Neutrophil (primary cell): ENCODE results near the gene ZNF277.
"Not testable (repeated sequence)": the region's sequence is repeated elsewhere in the genome, so short reads cannot be mapped to it uniquely, and the experiment has no call there.

Experiments used
- H3K27ac ChIP-seq: fragments of 200-600 bp; sonication (generic); 2 replicates; pipeline ENCODE4 v1.5.1; 2016; ENCODE audit warnings: mild to moderate bottlenecking, moderate library complexity
- H3K27me3 ChIP-seq: fragments of 200-600 bp; sonication (generic); 2 replicates; pipeline ENCODE4 v1.6.0; 2016; ENCODE audit warnings: mild to moderate bottlenecking
- H3K36me3 ChIP-seq: fragments of 200-600 bp; sonication (generic); 2 replicates; pipeline ENCODE4 v1.5.1; 2017
- H3K4me1 ChIP-seq, 2 experiments: fragments of 200-600 bp in 1 of 2; sonication (generic) in 1 of 2; 1 replicate in 1 of 2; 2 replicates in 1 of 2; pipeline versions ENCODE4 v1.5.1 to v1.6.1; 2013 to 2016; ENCODE audit warnings: low read depth in 1 of 2, low read length in 1 of 2, mild to moderate bottlenecking in 1 of 2, moderate library complexity in 1 of 2; ENCODE audit not compliant: control insufficient read depth in 1 of 2, insufficient read depth in 1 of 2
- H3K4me3 ChIP-seq, 2 experiments: fragments of 200-600 bp in 1 of 2; sonication (generic) in 1 of 2; 1 replicate in 1 of 2; 2 replicates in 1 of 2; pipeline ENCODE4 v1.5.1; 2013 to 2016; ENCODE audit warnings: low read depth in 1 of 2, low read length in 1 of 2, mild to moderate bottlenecking in 1 of 2, moderate library complexity in 1 of 2
- H3K9me3 ChIP-seq: fragments of 200-600 bp; sonication (generic); 2 replicates; pipeline ENCODE4 v1.5.1; 2016
- CTCF ChIP-seq: fragments of 200-600 bp; sonication (generic); IDR thresholded peaks from 2 replicates; pipeline ENCODE4 v1.5.1; 2016; ENCODE audit warnings: antibody characterized with exemption

The ZNF277 gene

GRCh38 chr7:112300831-112301407, 94.4 kb downstream of the ZNF277 start:
- no peaks in the 10 kb centered on the region for H3K4me1 ChIP-seq
- no peak overlapping the region for H3K4me3 ChIP-seq
- no peaks in the 10 kb centered on the region for H3K9me3 ChIP-seq
- no peak for TF ChIP-seq CTCF
- no peaks in the 10 kb centered on the region for H3K27me3 ChIP-seq
- no peaks in the 10 kb centered on the region for H3K36me3 ChIP-seq
- no peak overlapping the region for H3K27ac ChIP-seq

DNA sequence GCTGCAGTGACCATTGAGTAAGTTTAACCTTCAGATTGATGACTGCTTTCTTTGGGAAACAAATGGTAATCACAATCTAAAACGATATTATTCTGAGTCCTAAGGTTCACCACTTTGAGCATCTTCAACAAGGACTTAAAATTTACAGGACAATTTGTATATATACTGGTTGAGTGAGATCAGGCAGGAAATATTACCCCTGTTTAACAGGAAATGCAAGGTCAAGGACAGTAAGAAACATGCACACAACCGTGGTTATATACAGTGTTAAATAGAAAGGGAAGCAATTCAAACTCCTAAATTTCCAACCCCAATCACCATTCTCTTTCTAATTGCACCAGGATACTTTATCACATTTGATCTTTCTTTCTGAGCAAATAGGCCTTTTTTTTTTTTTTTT, 96.1 kb downstream of the ZNF277 start:
- Histone ChIP-seq H3K9me3 (no peaks in the 10 kb centered on the region), H3K4me1 (no peaks in the 10 kb centered on the region), H3K36me3 (no peaks in the 10 kb centered on the region), H3K4me3 (no peak overlapping the region), H3K27ac (no peak overlapping the region), H3K27me3 (no peaks in the 10 kb centered on the region)
- TF ChIP-seq CTCF = no peak

DNA sequence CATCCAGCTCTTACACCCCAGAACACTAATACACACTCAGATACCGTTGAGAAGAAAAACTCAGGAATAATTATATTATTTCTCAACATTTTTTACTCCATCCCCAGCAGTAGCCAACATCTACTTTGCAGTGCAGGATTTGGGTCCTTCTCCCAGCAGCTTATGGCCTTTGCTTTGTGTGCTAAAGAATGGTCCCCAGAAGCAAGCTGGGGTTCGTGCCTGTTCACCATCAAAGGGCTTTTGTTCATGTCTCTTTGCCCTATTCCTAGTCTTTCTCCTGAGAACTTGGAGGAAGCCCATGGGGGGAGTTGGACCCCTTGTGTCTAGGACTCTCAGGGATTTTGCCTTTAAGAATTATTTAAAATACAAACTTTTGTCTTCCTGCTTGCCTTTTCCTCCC, 100.4 kb downstream of the ZNF277 start:
- Histone ChIP-seq H3K4me1 (no peaks in the 10 kb centered on the region), H3K27me3 (no peaks in the 10 kb centered on the region), H3K4me3 (no peak overlapping the region), H3K9me3 (no peaks in the 10 kb centered on the region), H3K27ac (no peak overlapping the region), H3K36me3 (no peaks in the 10 kb centered on the region)
- no peak for TF ChIP-seq CTCF

DNA sequence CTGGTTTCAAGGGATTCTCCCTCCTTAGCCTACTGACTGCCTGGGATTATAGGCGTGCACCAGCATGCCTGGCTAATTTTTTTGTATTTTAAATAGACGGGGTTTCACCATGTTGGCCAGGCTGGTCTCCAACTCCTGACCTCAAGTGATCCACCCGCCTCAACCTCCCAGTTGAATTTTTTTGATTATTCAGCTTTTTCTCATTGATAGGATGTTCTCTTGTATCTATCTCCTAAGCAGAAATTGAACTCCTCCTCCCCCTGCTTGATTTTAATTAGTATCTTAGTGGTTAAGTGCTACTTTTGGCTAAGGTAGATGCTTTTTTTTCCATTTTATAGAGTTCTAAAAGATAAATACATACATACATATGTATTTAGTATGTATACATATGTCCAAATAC, 101.0 kb downstream of the ZNF277 start:
- H3K4me3 ChIP-seq = no peak overlapping the region
- H3K4me1 ChIP-seq = no peaks in the 10 kb centered on the region
- no peak overlapping the region for H3K27ac ChIP-seq
- no peak for TF ChIP-seq CTCF
- H3K36me3 ChIP-seq = no peaks in the 10 kb centered on the region
- H3K27me3 ChIP-seq = no peaks in the 10 kb centered on the region
- H3K9me3 ChIP-seq = no peaks in the 10 kb centered on the region

DNA sequence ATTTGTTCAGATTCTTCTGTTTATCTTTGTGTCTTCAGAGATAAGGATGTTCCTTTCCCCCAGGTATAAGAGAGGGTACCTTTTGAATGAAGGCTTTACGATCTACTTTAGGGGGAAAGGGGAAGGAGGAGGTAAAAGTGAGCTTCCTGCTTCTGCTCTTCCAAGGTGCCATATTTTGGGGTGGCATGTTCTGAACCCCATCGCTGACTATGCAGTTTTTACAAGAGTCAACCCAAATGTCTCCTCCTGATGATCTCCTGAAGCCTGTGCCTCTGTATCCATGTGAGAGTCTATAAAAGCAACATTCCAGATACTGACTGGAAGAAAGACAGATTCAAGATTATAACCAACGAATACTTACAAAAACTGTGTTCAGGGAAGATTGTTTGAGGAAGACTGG, 102.5 kb downstream of the ZNF277 start:
- H3K36me3 ChIP-seq = no peaks in the 10 kb centered on the region
- H3K4me3 ChIP-seq = no peak overlapping the region
- no peaks in the 10 kb centered on the region for H3K4me1 ChIP-seq
- no peaks in the 10 kb centered on the region for H3K9me3 ChIP-seq
- TF ChIP-seq CTCF = no peak
- no peak overlapping the region for H3K27ac ChIP-seq
- no peaks in the 10 kb centered on the region for H3K27me3 ChIP-seq

DNA sequence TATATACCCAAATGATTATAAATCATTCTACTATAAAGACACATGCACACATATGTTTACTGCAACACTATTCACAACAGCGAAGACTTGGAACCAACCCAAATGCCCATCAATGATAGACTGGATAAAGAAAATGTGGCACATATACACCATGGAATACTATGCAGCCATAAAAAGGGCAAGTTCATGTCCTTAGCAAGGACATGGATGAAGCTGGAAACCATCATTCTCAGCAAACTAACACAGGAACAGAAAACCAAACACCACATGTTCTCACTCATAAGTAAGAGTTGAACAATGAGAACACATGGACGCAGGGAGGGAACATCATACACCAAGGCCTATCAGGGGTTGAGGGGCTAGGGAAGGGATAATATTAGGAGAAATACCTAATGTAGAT, 110.3 kb downstream of the ZNF277 start:
- H3K4me1 ChIP-seq, H3K9me3 ChIP-seq, H3K36me3 ChIP-seq, H3K4me3 ChIP-seq, H3K27ac ChIP-seq, H3K27me3 ChIP-seq: not testable (repeated sequence)
